IMR-90 (cell line): ENCODE measurements around the gene CTF1. TPM values are rescaled to one million over a fixed set of nuclear protein-coding genes. Genes with fewer than 3 reads are reported as not detected.

ENCODE experiments used
- ATAC-seq: fragments of 200-7000 bp; cut with Tn5 transposase; 2 replicates; pipeline ENCODE4 v1.9.1; 2020; ENCODE audit warnings: low read depth, mild to moderate bottlenecking, moderate library complexity
- BruUV-seq: library from RNA; stranded (reverse); fragments of 400-500 nt; replicated peaks from 2 replicates; lab custom pipeline; 2021; lab: Mats Ljungman, UMichigan
- CTCF ChIA-PET: fragments of 300-600 bp; formaldehyde crosslinking; extraction: SDS; loops from one replicate; lab custom pipeline; 2021; ENCODE audit warnings: antibody characterized with exemption; lab: Yijun Ruan, JAX
- POLR2A ChIA-PET: fragments of 300-600 bp; sonication (Branson Sonifier 250); formaldehyde crosslinking; loops from one replicate; lab custom pipeline; 2022; ENCODE audit warnings: antibody characterized with exemption; ENCODE audit not compliant: unreplicated experiment; lab: Charles Lee
- DNase-seq: peaks from one replicate; pipeline ENCODE4 v3.0.0; 2013
- H2AFZ ChIP-seq: replicated peaks from 2 replicates; pipeline ENCODE3; 2013; ENCODE audit warnings: low read length, mild to moderate bottlenecking; ENCODE audit not compliant: poor library complexity
- H2AK5ac ChIP-seq: 2 replicates; pipeline ENCODE4 v1.6.1; 2013; ENCODE audit warnings: low read depth, low read length, inconsistent platforms
- H2AK9ac ChIP-seq: replicated peaks from 2 replicates; pipeline ENCODE3; 2013; ENCODE audit warnings: mild to moderate bottlenecking, low read depth, low read length, moderate library complexity; ENCODE audit not compliant: poor library complexity
- H2BK120ac ChIP-seq: 2 replicates; pipeline ENCODE4 v1.6.1; 2013; ENCODE audit warnings: low read depth, low read length, inconsistent platforms
- H2BK15ac ChIP-seq: 3 replicates; pipeline ENCODE4 v1.6.1; 2013; ENCODE audit warnings: low read depth, low read length, inconsistent platforms
- H2BK20ac ChIP-seq: 2 replicates; pipeline ENCODE4 v1.6.1; 2013; ENCODE audit warnings: low read depth, mild to moderate bottlenecking, inconsistent platforms, low read length, moderate library complexity
- H2BK5ac ChIP-seq: 2 replicates; pipeline ENCODE4 v1.6.1; 2013; ENCODE audit warnings: mild to moderate bottlenecking, low read depth, low read length, inconsistent platforms; ENCODE audit not compliant: poor library complexity, severe bottlenecking
- H3K14ac ChIP-seq: replicated peaks from 2 replicates; pipeline ENCODE4 v1.6.1; 2013; ENCODE audit warnings: low read depth, low read length, inconsistent platforms
- H3K18ac ChIP-seq: 2 replicates; pipeline ENCODE4 v1.6.1; 2013; ENCODE audit warnings: low read depth, low read length, control low read depth
- H3K23ac ChIP-seq: 2 replicates; pipeline ENCODE4 v1.6.1; 2013; ENCODE audit warnings: low read depth, low read length, inconsistent platforms
- H3K27ac ChIP-seq: 2 replicates; pipeline ENCODE4 v1.5.1; 2013; ENCODE audit warnings: mild to moderate bottlenecking, control low read depth, low read length; ENCODE audit not compliant: insufficient read depth
- H3K27me3 ChIP-seq: 2 replicates; pipeline ENCODE4 v1.6.1; 2013; ENCODE audit warnings: low read length; ENCODE audit not compliant: control insufficient read depth, insufficient read depth
- H3K36me3 ChIP-seq: 2 replicates; pipeline ENCODE4 v1.6.1; 2013; ENCODE audit warnings: low read length, mixed read lengths; ENCODE audit not compliant: control insufficient read depth, insufficient read depth
- H3K4ac ChIP-seq: 2 replicates; pipeline ENCODE4 v1.6.1; 2013; ENCODE audit warnings: low read depth, low read length, inconsistent platforms
- H3K4me1 ChIP-seq: 2 replicates; pipeline ENCODE4 v1.6.1; 2013; ENCODE audit warnings: low read length, mixed read lengths; ENCODE audit not compliant: control insufficient read depth, insufficient read depth
- H3K4me2 ChIP-seq: 2 replicates; pipeline ENCODE4 v1.6.1; 2013; ENCODE audit warnings: low read depth, mild to moderate bottlenecking, control low read depth, low read length, moderate library complexity
- H3K4me3 ChIP-seq: 2 replicates; pipeline ENCODE4 v1.5.1; 2013; ENCODE audit warnings: low read depth, mild to moderate bottlenecking, control low read depth, low read length, moderate library complexity; ENCODE audit not compliant: insufficient read depth
- H3K56ac ChIP-seq: 2 replicates; pipeline ENCODE4 v1.6.1; 2013; ENCODE audit warnings: low read length, inconsistent platforms; ENCODE audit not compliant: insufficient read depth; ENCODE audit errors: extremely low read depth
- H3K79me1 ChIP-seq, 2 experiments: 2 replicates each; pipeline ENCODE4 v1.6.1; 2013; ENCODE audit warnings: low read length in 2 of 2, inconsistent platforms in 1 of 2, low read depth in 1 of 2
- H3K9ac ChIP-seq: 2 replicates; pipeline ENCODE4 v1.6.1; 2013; ENCODE audit warnings: low read depth, low read length, control low read depth
- H3K9me1 ChIP-seq: 2 replicates; pipeline ENCODE4 v1.6.1; 2013; ENCODE audit warnings: low read length, inconsistent platforms; ENCODE audit not compliant: insufficient read depth
- H3K9me3 ChIP-seq: 2 replicates; pipeline ENCODE4 v1.6.1; 2013; ENCODE audit warnings: low read length; ENCODE audit not compliant: control insufficient read depth, insufficient read depth
- H4K20me1 ChIP-seq: 2 replicates; pipeline ENCODE4 v1.6.1; 2013; ENCODE audit warnings: low read length, inconsistent platforms; ENCODE audit not compliant: insufficient read depth
- H4K5ac ChIP-seq: 2 replicates; pipeline ENCODE4 v1.6.1; 2013; ENCODE audit warnings: mild to moderate bottlenecking, low read depth, low read length, control low read depth
- H4K8ac ChIP-seq, 2 experiments: 2 replicates each; pipeline ENCODE4 v1.6.1; 2013; ENCODE audit warnings: low read depth in 2 of 2, low read length in 2 of 2, control low read depth in 1 of 2, inconsistent platforms in 1 of 2
- H4K91ac ChIP-seq: 2 replicates; pipeline ENCODE4 v1.6.1; 2013; ENCODE audit warnings: low read depth, low read length, inconsistent platforms; ENCODE audit not compliant: insufficient read depth
- CEBPB ChIP-seq: IDR thresholded peaks from 2 replicates; pipeline ENCODE4 v1.6.1; 2012; ENCODE audit warnings: low read depth, low read length, improper control_type of control experiment
- CTCF ChIP-seq: conservative IDR thresholded peaks from 2 replicates; pipeline ENCODE4 v1.5.1; 2012; ENCODE audit warnings: mild to moderate bottlenecking, low read depth, low read length, improper control_type of control experiment
- FOS ChIP-seq: fragments of 150-350 bp; IDR thresholded peaks from 2 replicates; pipeline ENCODE4 v1.6.1; 2016; ENCODE audit warnings: low read depth, low read length
- MAZ ChIP-seq: IDR thresholded peaks from 2 replicates; pipeline ENCODE4 v1.6.1; 2012; ENCODE audit warnings: low read depth, mild to moderate bottlenecking, low read length, improper control_type of control experiment, moderate library complexity, borderline replicate concordance
- MXI1 ChIP-seq: IDR thresholded peaks from 2 replicates; pipeline ENCODE4 v1.6.1; 2012; ENCODE audit warnings: low read depth, mild to moderate bottlenecking, low read length, moderate library complexity, borderline replicate concordance
- NFE2L2 ChIP-seq: fragments of 150-350 bp; IDR thresholded peaks from 2 replicates; pipeline ENCODE4 v1.6.1; 2016; ENCODE audit warnings: low read depth, mild to moderate bottlenecking, low read length
- POLR2A ChIP-seq: IDR thresholded peaks from 2 replicates; pipeline ENCODE4 v1.6.1; 2012; ENCODE audit warnings: mild to moderate bottlenecking, low read depth, low read length
- RAD21 ChIP-seq: IDR thresholded peaks from 2 replicates; pipeline ENCODE4 v1.6.1; 2012; ENCODE audit warnings: low read length, improper control_type of control experiment
- RCOR1 ChIP-seq: IDR thresholded peaks from 2 replicates; pipeline ENCODE4 v1.6.1; 2012; ENCODE audit warnings: mild to moderate bottlenecking, low read length, improper control_type of control experiment; ENCODE audit not compliant: insufficient replicate concordance
- RFX5 ChIP-seq: IDR thresholded peaks from 2 replicates; pipeline ENCODE4 v1.8.0; 2012; ENCODE audit warnings: low read depth, mild to moderate bottlenecking, low read length, moderate library complexity
- SMC3 ChIP-seq: fragments of 150-350 bp; IDR thresholded peaks from 2 replicates; pipeline ENCODE4 v1.6.1; 2016; ENCODE audit warnings: low read depth, mild to moderate bottlenecking, antibody characterized with exemption, low read length, moderate library complexity
- USF2 ChIP-seq: fragments of 150-350 bp; IDR thresholded peaks from 2 replicates; pipeline ENCODE4 v1.6.1; 2017; ENCODE audit warnings: mild to moderate bottlenecking, antibody characterized with exemption, low read length, low read depth
- WGBS, 2 experiments: methylation state at CpG; one replicate each; pipeline versions ENCODE4 v1.1.5 to v1.1.7; 2013; ENCODE audit warnings: missing lambda C conversion rate in 2 of 2; ENCODE audit not compliant: insufficient read length in 1 of 2; ENCODE audit errors: extremely low coverage in 2 of 2; 5-methylcytosine and 5-hydroxymethylcytosine counted together
- dilution Hi-C: fragments of 300-500 bp; cut with HindIII; formaldehyde crosslinking; loops from one replicate; pipeline ENCODE4 v1.14.3; 2018; ENCODE audit warnings: low sequenced_read_pairs; ENCODE audit not compliant: unreplicated experiment
- in situ Hi-C: fragments of 300-500 bp; cut with MboI; formaldehyde crosslinking; loops from 3 replicates; pipeline ENCODE4 v1.14.3; 2019; ENCODE audit warnings: low sequenced_read_pairs, inconsistent platforms, mixed read lengths
- intact Hi-C: fragments of 100-400 bp; cut with micrococcal nuclease; formaldehyde crosslinking; loops from 2 replicates; pipeline ENCODE4 v1.10.0; 2022
- polyA plus RNA-seq, 3 experiments: library from polyadenylated mRNA; depleted of rRNA; stranded (reverse); fragments of >200 nt; gene quantifications; 2 replicates each; pipeline ENCODE4 v1.2.3, GENCODE V29; 2012; ENCODE audit warnings: low replicate concordance in 1 of 3
- total RNA-seq: library from RNA; depleted of rRNA; stranded (reverse); fragments of >200 nt; gene quantifications from 2 replicates; pipeline ENCODE4 v1.2.3, GENCODE V29; 2012
- TF ChIP-seq, protein P1 (sequence below): fragments of 150-350 bp; IDR thresholded peaks from 2 replicates; pipeline ENCODE4 v1.6.1; 2016; ENCODE audit warnings: low read depth, mild to moderate bottlenecking, low read length, moderate library complexity, borderline replicate concordance

The CTF1 gene
- total and polyA plus RNA-seq, 2 of the 4 experiments (the other 2 are of a cell fraction): 0.18 to 12.9 TPM

GRCh38 chr16:30893744-30894539, 2.5 kb upstream of the CTF1 start, which contains the start of gene BCL7C:
BCL7C (minus strand) TSS chr16:30894077; CDS start chr16:30893944, 133 bp downstream.
- Histone ChIP-seq H3K18ac (peak within 1 kb of the TSS; percentile 87), H3K27ac (peak within 1 kb of the TSS; percentile 90), H4K8ac (peak within 1 kb of the TSS; percentile 98), H2AK9ac (peak within 1 kb of the TSS; percentile 100), H2AK5ac (peak within 1 kb of the TSS; percentile 100), H3K27me3 (no peaks in the 10 kb centered on the region), H3K23ac (peak within 1 kb of the TSS; percentile 99), H2AFZ (peak within 1 kb of the TSS; percentile 100), H2BK20ac (peak within 1 kb of the TSS; percentile 35; the same call in 1 of the 2 replicates), H3K4me3 (peak within 1 kb of the TSS; percentile 98), H3K4me1 (peaks cover 23% of the 10 kb centered on the region), H4K20me1 (0 out of 2 replicates have a peak, but pooled peaks cover 5% of the 10 kb centered on the region), H4K91ac (peak within 1 kb of the TSS; percentile 96), H2BK15ac (peak within 1 kb of the TSS; percentile 98; the same call in 1 of the 3 replicates), H3K79me1 (peaks cover 12 to 58% of the 10 kb centered on the region in 2 experiments), H3K9me3 (no peaks in the 10 kb centered on the region), H2BK120ac (peak within 1 kb of the TSS; percentile 71), H3K56ac (peak within 1 kb of the TSS; percentile 89), H2BK5ac (peak within 1 kb of the TSS; percentile 100), H4K5ac (peak within 1 kb of the TSS; percentile 92), H3K14ac (peak within 1 kb of the TSS; percentile 100), H3K9me1 (peaks cover 25% of the 10 kb centered on the region), H3K4ac (peak within 1 kb of the TSS; percentile 99), H3K36me3 (peaks cover 16% of the 10 kb centered on the region), H3K9ac (peak within 1 kb of the TSS; percentile 96), H3K4me2 (peak within 1 kb of the TSS; percentile 94)
- ATAC-seq (peak; percentile 74), DNase-seq (peak; percentile 80)
- in situ Hi-C loops: no loop called here
- no TSS peak for BruUV-seq
- dilution Hi-C loops: no loop called here
- 0% methylated on average over 66 of the region's 97 CpGs; no CpG with 5 or more reads in 1 of the 2 experiments for WGBS, 2 experiments
- intact Hi-C loops: loop anchor here (2.0 kb wide), 1 partner anchor 19 kb away; no protein-coding TSS in a partner anchor
- ChIA-PET POLR2A (no interaction called here), CTCF (no interaction called here)
- TF ChIP-seq USF2: peak; percentile 80
- no peak for TF ChIP-seq CEBPB
- TF ChIP-seq MXI1: peak; percentile 84
- TF ChIP-seq, protein P1, sequence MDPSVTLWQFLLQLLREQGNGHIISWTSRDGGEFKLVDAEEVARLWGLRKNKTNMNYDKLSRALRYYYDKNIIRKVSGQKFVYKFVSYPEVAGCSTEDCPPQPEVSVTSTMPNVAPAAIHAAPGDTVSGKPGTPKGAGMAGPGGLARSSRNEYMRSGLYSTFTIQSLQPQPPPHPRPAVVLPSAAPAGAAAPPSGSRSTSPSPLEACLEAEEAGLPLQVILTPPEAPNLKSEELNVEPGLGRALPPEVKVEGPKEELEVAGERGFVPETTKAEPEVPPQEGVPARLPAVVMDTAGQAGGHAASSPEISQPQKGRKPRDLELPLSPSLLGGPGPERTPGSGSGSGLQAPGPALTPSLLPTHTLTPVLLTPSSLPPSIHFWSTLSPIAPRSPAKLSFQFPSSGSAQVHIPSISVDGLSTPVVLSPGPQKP: no peak
- peak; percentile 10 for TF ChIP-seq RCOR1
- peak; percentile 38; the same call in 1 of the 2 replicates for TF ChIP-seq MAZ
- no peak for TF ChIP-seq FOS
- peak; percentile 49 for TF ChIP-seq CTCF
- no peak for TF ChIP-seq RFX5
- TF ChIP-seq POLR2A: peak; percentile 66
- TF ChIP-seq SMC3: peak; percentile 21; the same call in 1 of the 2 replicates
- peak; percentile 25; the same call in 1 of the 2 replicates for TF ChIP-seq RAD21
- no peak for TF ChIP-seq NFE2L2
